LoVo (cell line): ENCODE results near the gene REPIN1.

Experiments
- DNase-seq: peaks from one replicate; pipeline ENCODE4 v3.0.0-alpha.2; 2016; ENCODE audit warnings: low spot score

The REPIN1 gene

GRCh38 chr7:150407588-150408392 is 39.2 kb downstream of the REPIN1 start:
- no peak for DNase-seq

- DNase-seq, result no peak
These were observed 40.0 kb downstream of the REPIN1 start for GRCh38 chr7:150408393-150409299.

DNA sequence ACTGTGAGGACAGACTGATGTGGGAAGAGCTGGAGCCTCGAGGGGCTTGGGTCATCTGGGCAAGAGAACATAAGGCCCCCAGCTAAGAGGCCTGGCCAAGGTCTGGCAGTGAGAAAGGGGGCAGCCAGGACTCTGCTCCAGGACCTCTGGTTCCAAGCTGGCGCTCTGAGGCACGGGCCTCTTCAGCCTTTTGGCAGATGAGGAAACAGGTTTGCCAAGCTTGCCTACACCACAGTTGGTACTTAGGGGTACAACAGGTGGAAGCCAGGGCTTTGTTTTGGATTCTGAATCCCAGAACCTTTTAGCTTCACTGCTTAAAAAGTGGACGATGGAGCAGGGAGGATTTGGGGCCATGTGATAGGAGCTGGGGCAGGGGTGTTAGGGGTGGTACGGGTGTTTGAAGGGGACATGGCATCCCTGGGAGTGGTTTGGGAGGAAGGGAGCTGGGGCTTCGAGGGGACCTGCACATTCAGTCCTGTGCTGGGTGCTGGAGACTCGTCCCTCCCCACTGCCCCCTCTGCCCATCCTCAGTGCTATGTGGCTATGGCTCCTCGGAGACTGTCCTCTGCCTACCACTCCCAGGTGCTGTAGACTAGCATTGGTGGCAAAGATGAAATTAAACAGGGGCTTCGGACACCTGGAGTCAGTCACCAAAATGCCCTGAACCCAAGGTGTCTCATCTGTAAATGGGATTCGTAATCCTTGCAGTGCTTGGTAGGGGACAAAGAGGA is 40.8 kb downstream of the REPIN1 start:
- no peak for DNase-seq

DNA sequence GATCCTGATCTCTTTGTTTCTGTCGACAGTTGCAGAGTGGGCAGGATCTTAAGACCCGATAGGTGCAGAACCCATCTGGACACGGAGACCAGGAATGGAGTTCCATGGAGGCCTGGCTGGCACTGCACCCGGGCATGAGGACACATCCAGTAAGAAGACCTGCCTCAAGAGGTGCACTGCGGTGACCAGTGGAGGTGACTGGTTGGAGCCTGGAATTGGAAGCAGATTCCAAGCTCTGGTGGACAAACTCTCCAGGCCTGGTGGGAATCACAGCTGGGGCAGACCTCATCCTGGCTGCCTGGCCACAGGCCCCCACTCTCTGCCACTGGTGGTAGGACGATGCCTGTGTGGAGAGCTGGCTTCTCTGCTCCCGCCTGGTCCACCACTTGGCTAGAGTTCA is 41.5 kb downstream of the REPIN1 start:
- no peak for DNase-seq

- DNase-seq, result no peak
These were observed 42.2 kb downstream of the REPIN1 start for GRCh38 chr7:150410680-150411346.

- no peak for DNase-seq
These were observed 43.0 kb downstream of the REPIN1 start for GRCh38 chr7:150411606-150412005.

DNA sequence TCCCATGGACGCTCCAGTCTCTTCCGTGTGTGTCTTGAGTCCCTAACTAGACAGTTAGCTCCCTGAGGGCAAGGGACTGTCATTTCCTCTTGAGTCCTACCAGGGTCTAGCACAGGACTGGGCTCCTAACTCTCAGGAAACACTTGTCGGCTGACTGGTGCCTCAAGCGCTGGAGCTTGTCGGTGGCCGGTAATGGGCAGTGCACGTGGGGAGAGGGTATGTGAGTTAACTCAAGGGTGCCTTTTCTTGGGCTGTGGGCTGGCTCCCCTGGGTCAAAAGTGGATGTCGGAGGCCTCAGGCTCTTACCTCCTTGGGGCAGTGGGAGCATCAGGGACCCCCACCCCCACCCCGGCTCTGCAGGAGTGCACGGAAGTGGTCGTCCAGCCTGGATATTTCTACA is 43.4 kb downstream of the REPIN1 start:
- no peak for DNase-seq

DNA sequence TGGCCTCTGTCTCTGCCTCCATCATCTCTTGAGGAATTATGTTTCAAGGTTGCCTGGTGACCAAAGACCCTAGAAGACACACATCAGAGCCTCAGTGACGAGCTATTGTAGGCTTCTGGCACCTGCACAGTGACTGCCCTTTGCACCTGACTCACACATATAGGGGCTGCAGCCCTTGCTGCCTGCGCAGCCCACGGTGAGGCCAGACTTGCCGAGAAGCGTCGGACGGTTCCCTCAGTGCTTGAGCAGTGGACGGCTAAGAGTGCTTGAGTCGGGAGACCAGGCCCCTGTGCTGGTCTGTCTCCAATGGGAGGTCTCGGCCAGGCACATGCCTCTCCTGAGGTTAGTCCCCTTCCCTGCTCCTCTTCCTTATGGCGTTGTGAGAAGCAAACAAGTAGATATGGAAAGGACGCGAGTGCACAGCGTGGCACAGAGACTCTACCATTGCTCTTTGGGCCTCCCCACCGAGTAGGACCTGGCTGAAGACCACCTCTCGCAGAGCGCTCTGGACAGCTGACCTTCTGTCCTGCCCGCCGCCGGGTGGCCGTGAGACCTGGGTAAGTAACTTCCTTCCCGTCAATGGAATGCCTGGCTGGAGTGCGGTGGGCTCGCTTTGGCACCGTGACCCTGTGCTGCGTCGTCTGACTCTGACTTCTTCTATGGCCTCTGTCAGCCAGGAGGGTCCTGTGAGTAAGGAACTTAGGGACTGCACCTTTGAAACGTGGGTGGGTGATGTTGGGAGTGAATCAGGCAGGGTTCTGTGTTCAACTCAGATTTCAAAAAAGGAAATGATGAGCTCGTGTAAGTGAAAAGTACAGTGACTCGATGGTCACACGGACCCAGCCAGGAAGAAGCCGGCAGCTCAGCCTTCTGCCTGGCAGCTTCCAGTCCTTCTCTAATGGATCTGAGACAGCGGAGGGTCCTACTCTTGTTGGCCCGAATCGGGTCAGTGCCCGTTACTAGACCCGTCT is 44.2 kb downstream of the REPIN1 start:
- DNase-seq, result no peak

- no peak for DNase-seq
These were observed 45.0 kb downstream of the REPIN1 start for GRCh38 chr7:150413640-150414081.

- DNase-seq, result no peak
These were observed 46.8 kb downstream of the REPIN1 start for GRCh38 chr7:150415161-150416153.

GRCh38 chr7:150417239-150417638 is 48.6 kb downstream of the REPIN1 start:
- DNase-seq, result no peak

DNA sequence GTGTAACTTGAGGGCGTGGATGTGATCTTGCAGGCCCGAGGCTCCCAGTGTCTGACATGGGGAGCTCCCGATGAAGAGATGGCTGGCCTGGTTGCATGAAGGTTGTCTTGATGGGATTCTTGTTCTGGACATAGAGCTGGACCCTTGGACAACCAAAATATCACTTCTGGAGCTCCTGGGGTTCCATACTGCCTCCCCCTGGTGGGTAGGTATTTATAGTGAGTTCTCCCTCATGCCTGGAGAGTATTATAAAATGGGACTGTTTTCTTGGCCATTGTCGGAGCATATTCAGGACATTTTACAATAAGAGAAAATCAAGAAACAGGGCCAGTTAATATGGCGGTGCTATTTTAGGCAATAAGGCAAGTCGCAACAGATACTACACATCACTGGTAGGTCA is 49.2 kb downstream of the REPIN1 start:
- DNase-seq, result no peak

DNA sequence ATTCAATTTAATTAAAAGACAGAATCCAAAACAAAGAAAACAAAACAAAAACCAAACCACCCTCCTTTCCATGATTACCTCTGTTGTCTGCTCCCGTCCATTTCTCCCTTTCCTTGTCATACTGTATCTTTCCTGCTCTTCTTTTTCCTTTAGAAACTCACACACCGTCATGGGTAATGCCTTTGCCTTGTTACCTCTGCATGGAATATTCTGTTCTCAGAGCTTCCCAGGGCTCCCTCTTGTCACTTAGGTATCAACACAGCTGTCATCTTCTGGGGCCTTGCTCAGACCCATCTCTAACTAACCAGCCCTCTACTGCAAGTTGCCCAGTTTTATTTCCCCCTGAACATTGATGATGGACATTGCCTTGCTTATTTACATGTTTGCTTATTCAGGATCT is 51.6 kb downstream of the REPIN1 start:
- DNase-seq, result no peak

DNA sequence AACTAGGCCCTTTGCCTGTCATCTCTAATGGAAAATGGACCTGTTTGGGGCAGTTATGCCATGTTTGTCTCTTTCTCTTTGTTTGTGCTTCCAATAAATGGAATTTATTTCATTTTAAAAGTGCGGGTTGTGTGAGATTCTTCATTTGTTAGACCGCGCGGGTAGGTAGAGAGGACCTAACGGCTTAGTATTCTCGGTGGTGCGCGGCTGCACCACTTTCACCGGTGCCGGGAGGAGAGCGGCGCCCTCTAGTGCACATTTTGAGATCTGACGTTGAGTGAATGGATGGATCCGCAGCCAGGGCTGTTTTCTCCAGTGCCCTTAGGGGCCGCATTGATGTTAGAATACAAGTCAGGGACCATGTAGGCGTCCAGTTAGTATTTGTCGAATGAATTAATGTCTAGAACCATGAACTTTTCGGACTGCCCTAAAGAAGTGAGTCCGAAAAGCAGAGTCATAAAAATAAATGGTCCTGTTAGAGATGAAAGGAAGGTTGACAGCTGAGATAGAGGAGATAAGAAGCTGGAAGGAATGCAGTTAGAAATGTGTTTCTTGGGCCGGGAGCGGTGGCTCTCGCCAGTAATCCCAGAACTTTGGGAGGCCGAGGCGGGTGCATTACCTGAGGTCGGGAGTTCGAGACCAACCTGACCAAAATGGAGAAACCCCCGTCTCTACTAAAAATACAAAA is 52.5 kb downstream of the REPIN1 start:
- DNase-seq, result peak; percentile 91

DNA sequence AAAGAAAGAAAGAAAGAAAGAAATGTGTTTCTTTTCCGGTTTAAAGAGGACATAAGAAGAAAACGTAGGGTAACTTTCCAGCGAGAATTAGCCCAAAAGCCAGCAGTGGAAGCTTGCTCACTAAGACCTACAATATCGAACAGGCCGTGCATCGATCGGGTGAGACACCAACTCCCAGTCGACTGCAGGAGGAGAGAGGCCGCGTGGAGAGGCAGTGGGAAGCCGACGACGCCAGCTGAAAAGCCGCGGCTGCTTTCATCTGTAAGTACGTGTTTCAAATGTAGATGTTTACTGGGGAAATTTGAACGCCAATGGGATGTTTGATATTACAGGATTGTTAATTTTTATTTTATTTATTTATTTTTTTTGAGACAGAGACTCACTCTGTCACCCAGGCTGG is 53.2 kb downstream of the REPIN1 start:
- DNase-seq, result no peak
